Subcutaneous adipose tissue (tissue), 4 donors: Measurements from ENCODE around the gene ENDOU. TPM values are rescaled to one million over a fixed set of nuclear protein-coding genes. Genes with fewer than 3 reads are reported as not detected.

Source experiments
- total RNA-seq, 4 donors: library from RNA; depleted of rRNA; stranded (reverse); fragments of >200 nt; gene quantifications; one replicate each; pipeline ENCODE4 v1.1.0, GENCODE V29; 2016
- TF ChIP-seq, protein P1 (sequence below): fragments of 450-650 bp; IDR thresholded peaks from one replicate; pipeline ENCODE4 v1.5.1; 2016; ENCODE audit warnings: low read depth, mild to moderate bottlenecking, control low read depth, antibody characterized with exemption, moderate library complexity

The ENDOU gene
- total RNA-seq, 4 donors from 2014 or later: 0.33 to 3.2 TPM; not detected in 2

DNA sequence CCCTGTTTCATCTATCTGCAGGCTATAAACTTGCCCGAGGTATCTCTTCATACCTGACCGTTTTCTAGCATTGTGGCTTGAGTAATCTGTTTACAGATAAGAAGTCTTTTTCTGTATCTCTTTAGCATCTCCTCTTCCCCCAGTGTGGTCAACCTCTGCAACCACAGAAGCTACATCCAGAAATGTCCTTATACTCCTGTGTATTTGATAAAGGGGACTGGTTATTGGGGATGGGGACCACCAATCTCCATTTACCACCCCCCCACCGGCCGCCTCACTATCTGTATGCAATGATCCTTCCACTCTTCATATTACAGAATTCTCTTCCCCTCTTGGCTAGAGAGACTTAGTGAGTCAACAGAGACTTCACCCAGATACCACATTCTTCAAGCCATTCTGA, 16.1 kb downstream of the ENDOU start:
- TF ChIP-seq, protein P1, sequence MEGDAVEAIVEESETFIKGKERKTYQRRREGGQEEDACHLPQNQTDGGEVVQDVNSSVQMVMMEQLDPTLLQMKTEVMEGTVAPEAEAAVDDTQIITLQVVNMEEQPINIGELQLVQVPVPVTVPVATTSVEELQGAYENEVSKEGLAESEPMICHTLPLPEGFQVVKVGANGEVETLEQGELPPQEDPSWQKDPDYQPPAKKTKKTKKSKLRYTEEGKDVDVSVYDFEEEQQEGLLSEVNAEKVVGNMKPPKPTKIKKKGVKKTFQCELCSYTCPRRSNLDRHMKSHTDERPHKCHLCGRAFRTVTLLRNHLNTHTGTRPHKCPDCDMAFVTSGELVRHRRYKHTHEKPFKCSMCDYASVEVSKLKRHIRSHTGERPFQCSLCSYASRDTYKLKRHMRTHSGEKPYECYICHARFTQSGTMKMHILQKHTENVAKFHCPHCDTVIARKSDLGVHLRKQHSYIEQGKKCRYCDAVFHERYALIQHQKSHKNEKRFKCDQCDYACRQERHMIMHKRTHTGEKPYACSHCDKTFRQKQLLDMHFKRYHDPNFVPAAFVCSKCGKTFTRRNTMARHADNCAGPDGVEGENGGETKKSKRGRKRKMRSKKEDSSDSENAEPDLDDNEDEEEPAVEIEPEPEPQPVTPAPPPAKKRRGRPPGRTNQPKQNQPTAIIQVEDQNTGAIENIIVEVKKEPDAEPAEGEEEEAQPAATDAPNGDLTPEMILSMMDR: no peak

DNA sequence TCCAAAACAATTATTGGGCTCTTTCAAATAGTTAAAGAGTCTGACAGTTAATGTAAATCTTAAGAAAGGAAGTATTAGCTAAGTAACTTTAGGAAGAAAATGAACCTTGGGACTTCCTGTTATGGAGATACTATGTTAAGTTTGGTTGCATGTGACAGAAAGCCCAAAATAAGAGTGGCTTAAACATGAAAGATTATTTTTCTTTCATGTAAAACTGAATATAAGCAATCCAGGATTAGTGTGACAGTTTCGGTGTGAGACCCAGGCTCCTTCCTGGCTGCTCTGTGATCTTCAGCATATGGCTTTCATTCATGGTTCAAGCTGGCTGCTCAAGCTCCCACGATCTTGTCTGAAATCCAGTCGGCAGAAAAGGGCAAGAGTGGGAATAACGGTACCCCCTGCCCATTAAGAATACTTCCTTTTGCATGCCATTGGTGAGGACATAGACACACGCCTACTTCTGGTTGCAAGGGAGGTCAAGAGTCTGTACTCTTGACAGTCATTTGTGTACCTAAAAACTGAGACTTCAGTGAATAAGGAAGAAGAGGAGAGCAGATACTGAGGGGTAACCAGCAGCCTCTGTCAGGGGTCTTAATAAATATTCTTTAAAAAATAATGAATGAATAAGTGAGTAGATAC, 17.3 kb downstream of the ENDOU start:
- TF ChIP-seq, protein P1: no peak

DNA sequence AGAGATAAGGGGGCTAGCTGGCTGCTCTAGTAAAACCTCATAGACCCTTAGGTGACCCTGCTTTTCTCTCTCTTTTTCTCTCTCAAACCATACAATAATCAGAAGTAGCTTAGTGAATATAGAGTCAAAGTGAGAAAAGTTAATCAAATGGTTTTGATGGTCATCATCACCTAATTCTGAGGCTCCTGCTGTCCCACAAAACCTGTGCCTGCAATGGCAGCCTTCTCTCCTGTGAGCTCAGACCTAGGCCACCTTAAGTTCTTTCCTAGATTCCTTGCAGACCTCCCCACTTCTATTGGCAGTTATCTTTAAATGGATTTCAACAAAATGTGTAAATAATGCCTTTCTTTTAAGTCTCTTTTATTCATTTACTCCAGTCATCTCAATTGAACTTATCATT, 17.9 kb downstream of the ENDOU start:
- TF ChIP-seq, protein P1: no peak

DNA sequence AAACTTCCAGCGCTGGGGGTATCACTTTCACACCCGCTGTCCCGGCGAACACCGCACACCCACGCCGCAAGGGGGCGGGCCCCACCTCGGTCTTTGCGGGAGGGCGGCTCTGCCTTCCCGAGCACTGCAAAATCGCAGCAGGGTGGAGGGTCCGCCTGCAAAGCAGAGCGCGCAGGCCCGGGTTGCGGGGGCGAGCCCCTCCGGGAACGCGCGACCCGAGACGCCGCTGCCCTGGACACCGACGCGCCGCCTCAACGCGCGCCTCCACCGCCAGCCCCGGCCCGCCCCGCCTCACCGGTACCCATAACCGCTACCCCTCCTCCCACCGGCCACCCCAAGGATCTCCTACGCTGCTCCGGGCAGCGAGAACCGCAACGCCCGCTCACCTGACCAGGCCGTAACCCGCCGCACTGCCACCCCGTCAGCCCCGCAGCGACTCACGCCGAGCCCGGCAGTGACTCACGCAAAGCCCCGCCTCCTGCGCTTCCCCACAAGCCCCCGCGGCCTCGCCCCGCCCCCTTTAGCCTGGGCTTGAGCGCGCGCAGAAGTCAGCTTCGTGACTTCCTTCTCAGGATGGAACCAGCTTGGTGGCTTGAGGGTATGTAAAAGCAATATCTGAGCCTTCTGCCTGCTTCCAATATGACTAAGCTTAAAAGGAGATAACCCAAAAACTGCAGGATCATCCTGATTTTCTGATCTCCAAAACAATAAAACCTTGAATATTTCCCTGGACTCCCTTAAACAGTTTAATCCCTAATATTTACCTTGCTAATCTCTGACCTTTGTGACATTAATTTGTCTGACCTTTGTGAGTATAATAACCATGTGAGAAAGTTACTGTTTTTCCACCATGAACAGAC, 19.5 kb downstream of the ENDOU start, which contains the start of gene RPAP3:
RPAP3 (minus strand) TSS at position 465 of the 860 bp plus-strand sequence. CDS start 3,190 bp downstream, outside the sequence.
- TF ChIP-seq, protein P1: no peak

DNA sequence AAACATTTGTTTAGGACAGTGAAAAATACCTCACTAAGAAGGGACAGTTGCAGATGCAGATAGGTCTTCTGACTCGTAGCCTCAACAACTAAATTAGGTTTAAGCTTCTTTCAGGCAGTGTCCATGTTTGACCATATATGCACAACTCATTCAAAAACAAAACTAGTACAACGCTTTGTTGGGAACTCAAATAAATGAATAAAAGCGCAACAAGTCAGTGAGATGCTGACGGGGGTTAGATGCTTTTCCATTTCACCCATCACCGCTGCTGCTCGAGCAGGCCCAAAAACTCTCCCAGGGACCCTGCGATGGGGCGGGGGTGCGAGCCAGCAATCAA, 20.1 kb downstream of the ENDOU start:
- TF ChIP-seq, protein P1: no peak

DNA sequence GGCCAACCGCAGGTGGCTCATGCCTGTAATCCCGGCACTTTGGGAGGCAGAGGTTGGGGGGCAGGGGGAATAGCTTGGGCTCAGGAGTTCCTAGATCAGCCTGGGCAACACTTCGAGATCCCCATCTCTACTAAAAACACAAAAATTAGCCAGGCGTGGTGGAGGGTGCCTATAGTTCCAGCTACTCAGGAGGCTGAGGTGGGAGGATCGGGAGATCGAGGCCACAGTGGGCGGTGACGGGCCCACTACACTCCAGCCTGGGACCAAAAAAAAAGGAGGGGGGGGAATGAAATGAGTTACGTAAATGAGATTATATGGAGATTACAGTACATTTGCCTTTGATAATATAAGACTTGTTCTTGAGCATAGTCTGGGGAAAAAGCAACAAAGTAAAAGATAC, 20.6 kb downstream of the ENDOU start:
- TF ChIP-seq, protein P1: no peak

DNA sequence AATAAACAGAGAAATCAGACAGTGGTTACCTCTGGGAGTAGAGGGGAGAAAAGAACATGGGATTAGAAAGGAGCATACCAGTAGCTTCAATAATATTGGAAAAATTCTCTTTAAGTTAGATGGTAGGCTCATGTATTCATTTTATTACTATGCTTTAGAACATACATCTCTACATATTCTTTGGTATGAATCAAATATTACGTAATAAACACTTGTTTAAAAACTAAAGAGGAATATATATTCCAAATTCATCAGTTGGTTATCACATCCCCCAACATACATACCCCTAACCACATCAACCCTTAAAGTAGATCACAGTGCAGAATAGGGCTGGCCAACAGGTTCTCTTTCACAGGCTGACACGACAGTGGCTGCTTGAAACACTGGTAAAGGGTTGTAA, 25.0 kb downstream of the ENDOU start:
- TF ChIP-seq, protein P1: no peak
